Right lobe of liver (tissue), 6 donors: Measurements from ENCODE around the gene MEI1. TPM values are rescaled to one million over a fixed set of nuclear protein-coding genes. Genes with fewer than 3 reads are reported as not detected.

Experiments
- ATAC-seq, 4 donors: fragments of 200-7000 bp; cut with Tn5 transposase; one replicate each; pipeline ENCODE4 v1.9.1; 2020; ENCODE audit warnings: mild to moderate bottlenecking in 4 of 4, moderate library complexity in 4 of 4
- DNase-seq, 3 donors: peaks; one replicate each; pipeline ENCODE4 v3.0.0-alpha.2; 2020
- H3K27ac ChIP-seq, 3 donors: fragments of 200-600 bp; one replicate each; pipeline ENCODE4 v1.8.0; 2022
- H3K27me3 ChIP-seq, 2 donors: fragments of 200-600 bp; one replicate each; pipeline ENCODE4 v1.8.0; 2022
- H3K36me3 ChIP-seq, 4 donors: fragments of 200-600 bp; sonication (generic) in 1 of 4; one replicate each; pipeline versions ENCODE4 v1.5.1 to v1.8.0; 2017 to 2022; ENCODE audit warnings: control low read depth in 1 of 4
- H3K4me1 ChIP-seq, 4 donors: fragments of 200-600 bp; sonication (generic) in 1 of 4; one replicate each; pipeline versions ENCODE4 v1.5.1 to v1.8.0; 2017 to 2022; ENCODE audit warnings: control low read depth in 1 of 4
- H3K4me3 ChIP-seq, 3 donors: fragments of 200-600 bp; one replicate each; pipeline ENCODE4 v1.8.0; 2022
- H3K9me3 ChIP-seq, 4 donors: fragments of 200-600 bp; sonication (generic) in 1 of 4; one replicate each; pipeline versions ENCODE4 v1.5.1 to v1.8.0; 2017 to 2022; ENCODE audit warnings: control low read depth in 1 of 4
- POLR2A ChIP-seq: fragments of 450-650 bp; IDR thresholded peaks from one replicate; pipeline ENCODE4 v1.6.1; 2017; ENCODE audit warnings: antibody characterized with exemption, mild to moderate bottlenecking
- WGBS: methylation state at CpG from one replicate; pipeline ENCODE4 v1.1.6; 2018; ENCODE audit warnings: low coverage, low lambda C conversion rate; ENCODE audit not compliant: insufficient coverage; ENCODE audit errors: missing lambda C conversion rate; 5-methylcytosine and 5-hydroxymethylcytosine counted together
- intact Hi-C, 2 donors: fragments of 100-400 bp; cut with DNase I; formaldehyde crosslinking; loops; one replicate each; pipeline versions ENCODE4 v1.11.2 to v1.14.1; 2022
- long read RNA-seq: library from polyadenylated mRNA; unstranded; transcript quantifications from one replicate; pipeline ENCODE4 v2.0.0, GENCODE V29; 2019
- total RNA-seq, 6 experiments: library from RNA; depleted of rRNA in 2 of 6; stranded (reverse); fragments of >200 nt in 2 of 6; fragmentation: NEBNext Ultra II Directional in 3 of 6; extraction: Animal tissue kit (Norgen Biotek cat#: 25700) in 3 of 6; gene quantifications; one replicate each; pipeline versions ENCODE4 v1.1.0 to v1.2.4, GENCODE V29; 2016 to 2023
- TF ChIP-seq, protein P1 (sequence below), 4 donors: fragments of 200-600 bp in 3 of 4; fragments of 450-650 bp in 1 of 4; IDR thresholded peaks; one replicate each; pipeline versions ENCODE4 v1.5.1 to v1.8.0; 2016 to 2022; ENCODE audit warnings: antibody characterized with exemption in 4 of 4, mild to moderate bottlenecking in 2 of 4
- donor health status: DM: no; HTN: yes; CAD: no.
- donor health status: DM: no; HTN: no; CAD: no.
- donor health status: DM: no; HTN: no; CAD: no.
- donor health status: DM: no; HTN: yes; CAD: no.
- donor health status: DM: no; HTN: yes; CAD: no.

The MEI1 gene, protein sequence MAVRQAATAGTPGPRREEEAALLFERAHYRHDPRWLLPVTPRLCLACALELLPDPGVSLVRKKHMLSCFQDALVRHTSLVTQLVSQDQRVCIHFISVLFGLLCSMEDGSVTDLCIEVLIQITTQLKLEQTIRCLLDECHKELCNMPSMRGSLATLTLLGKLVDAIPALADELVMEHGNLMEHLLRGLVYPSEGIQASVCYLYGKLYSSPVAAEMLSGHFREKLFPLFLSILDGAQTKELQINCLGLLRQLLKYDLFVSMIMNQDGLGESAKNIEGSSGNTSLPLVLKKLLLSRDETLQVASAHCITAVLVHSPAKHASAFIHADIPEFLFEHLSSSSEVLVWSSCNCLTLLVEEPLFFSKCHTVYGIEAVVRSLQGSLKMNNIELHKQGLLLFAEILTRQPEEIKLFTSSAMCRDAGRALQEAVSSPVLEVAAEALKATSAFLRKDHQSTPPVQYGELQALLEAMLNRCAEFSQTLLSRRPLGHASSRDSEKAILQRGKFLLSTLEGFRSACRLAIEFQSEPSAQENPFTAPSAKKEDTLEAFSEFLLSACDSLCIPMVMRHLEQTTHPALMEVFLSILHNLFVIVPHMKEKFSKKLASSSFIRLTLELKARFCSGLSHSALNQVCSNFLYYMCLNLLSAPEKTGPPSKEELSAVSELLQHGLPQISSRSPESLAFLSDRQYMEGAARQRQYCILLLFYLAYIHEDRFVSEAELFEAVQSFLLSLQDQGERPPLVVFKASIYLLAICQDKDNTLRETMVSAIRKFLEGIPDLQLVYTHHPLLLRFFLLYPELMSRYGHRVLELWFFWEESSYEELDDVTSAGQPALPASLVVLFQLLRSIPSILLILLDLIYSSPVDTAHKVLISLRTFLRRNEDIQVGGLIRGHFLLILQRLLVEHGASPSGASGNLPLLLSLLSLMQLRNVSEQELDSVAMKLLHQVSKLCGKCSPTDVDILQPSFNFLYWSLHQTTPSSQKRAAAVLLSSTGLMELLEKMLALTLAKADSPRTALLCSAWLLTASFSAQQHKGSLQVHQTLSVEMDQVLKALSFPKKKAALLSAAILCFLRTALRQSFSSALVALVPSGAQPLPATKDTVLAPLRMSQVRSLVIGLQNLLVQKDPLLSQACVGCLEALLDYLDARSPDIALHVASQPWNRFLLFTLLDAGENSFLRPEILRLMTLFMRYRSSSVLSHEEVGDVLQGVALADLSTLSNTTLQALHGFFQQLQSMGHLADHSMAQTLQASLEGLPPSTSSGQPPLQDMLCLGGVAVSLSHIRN
- 1 to 10 TPM in 1 of 6 experiments, under 1 TPM in 5; 0.37 to 1.0 (median 0.60) TPM for total RNA-seq
- long read RNA-seq = 0 reads

DNA sequence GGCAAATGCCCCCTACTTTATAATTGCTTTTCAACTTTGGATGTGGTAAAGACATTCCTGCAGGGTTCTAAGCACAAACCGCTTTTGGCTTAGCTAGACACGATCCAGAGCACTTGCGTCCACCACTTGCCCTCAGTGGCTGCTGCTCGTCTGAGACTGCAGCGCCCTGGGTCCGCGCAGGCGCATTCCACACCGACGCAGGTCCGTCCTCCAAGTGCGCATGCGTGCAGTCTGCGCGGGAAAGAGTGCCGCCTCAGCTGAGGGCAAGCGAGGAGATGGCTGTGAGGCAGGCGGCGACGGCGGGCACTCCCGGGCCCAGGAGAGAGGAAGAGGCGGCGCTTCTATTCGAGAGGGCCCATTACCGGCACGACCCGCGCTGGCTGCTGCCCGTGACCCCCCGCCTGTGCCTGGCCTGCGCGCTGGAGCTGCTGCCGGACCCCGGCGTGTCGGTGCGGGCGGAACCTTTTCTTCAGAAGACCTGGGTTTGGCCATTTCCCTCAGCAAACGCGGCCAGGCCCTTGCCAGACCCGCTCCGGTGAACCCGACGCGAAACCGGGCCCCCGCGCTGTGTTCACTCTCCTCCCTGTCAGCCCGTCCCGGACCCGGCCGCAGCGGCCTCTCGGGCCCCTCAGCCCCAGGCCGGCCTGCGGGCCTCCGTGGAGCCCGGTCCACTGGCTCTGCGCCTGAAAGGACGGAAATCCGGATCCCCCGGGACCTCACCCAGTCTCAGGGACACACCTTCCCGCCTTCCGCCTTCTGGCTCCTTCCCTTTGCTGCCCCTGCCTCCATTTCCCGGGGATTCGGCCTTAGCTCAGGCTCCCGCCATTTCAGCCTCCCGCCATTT is at the start of gene MEI1:
MEI1 (plus strand) TSS at position 240 of the 844 bp plus-strand sequence; CDS start at position 276, 36 bp downstream.
- H3K4me3 ChIP-seq = peak within 1 kb of the TSS in 1 of 3 donors; percentile 20
- intact Hi-C loops = loop anchor here in 1 of 2 donors (5.0 kb wide), 1 partner anchor 233 kb away; no protein-coding TSS in a partner anchor

DNA sequence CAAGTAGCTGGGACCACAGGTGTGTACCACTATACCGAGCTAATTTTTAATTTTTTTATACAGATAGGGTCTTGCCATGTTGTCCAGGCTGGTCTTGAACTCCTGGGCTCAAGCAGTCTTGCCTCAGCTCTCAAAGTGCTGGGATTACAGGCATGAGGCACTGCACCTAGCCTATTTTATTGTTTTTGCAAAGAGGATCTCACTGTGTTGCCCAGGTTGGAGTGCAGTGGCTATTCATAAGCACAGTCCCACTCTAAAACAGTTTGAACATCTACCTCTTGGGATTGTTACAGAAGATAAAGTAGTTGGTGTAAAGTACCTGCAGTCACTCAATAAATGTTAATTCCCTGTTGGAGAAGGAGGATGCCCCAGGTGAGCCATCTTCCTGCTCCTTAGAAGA is 49.1 kb upstream of the MEI1 start:
- peaks cover 0 to 18% (median 3%) of the 10 kb centered on the region in 4 donors for H3K4me1 ChIP-seq
- DNase-seq (no peak), ATAC-seq (no peak)
- intact Hi-C loops = no loop called here
- TF ChIP-seq, protein P1, sequence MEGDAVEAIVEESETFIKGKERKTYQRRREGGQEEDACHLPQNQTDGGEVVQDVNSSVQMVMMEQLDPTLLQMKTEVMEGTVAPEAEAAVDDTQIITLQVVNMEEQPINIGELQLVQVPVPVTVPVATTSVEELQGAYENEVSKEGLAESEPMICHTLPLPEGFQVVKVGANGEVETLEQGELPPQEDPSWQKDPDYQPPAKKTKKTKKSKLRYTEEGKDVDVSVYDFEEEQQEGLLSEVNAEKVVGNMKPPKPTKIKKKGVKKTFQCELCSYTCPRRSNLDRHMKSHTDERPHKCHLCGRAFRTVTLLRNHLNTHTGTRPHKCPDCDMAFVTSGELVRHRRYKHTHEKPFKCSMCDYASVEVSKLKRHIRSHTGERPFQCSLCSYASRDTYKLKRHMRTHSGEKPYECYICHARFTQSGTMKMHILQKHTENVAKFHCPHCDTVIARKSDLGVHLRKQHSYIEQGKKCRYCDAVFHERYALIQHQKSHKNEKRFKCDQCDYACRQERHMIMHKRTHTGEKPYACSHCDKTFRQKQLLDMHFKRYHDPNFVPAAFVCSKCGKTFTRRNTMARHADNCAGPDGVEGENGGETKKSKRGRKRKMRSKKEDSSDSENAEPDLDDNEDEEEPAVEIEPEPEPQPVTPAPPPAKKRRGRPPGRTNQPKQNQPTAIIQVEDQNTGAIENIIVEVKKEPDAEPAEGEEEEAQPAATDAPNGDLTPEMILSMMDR (IDR thresholded peaks at IDR 0.05) = no peak
- no peak for TF ChIP-seq POLR2A
- no peak overlapping the region for H3K4me3 ChIP-seq
- peaks cover 14 to 94% (median 46%) of the 10 kb centered on the region in 4 donors for H3K36me3 ChIP-seq
- 100% methylated on average over 1 of the region's 1 CpG for WGBS
- H3K9me3 ChIP-seq = no peaks in the 10 kb centered on the region
- H3K27ac ChIP-seq = no peak overlapping the region
- H3K27me3 ChIP-seq = no peaks in the 10 kb centered on the region

More for the DNA sequence above, at the start of gene MEI1:
- Histone ChIP-seq H3K36me3 (no peaks in the 10 kb centered on the region), H3K4me1 (peaks cover 0 to 6% (median 0%) of the 10 kb centered on the region in 4 donors), H3K9me3 (no peaks in the 10 kb centered on the region), H3K27me3 (no peaks in the 10 kb centered on the region), H3K27ac (no peak within 1 kb of the TSS)
- DNase-seq (peak; percentile 87 to 89 (median 88)), ATAC-seq (peak; percentile 62 to 77 (median 72))
- WGBS = 3% methylated on average over 7 of the region's 69 CpGs
- no peak for TF ChIP-seq POLR2A
- TF ChIP-seq, protein P1 (IDR thresholded peaks at IDR 0.05) = no peak

DNA sequence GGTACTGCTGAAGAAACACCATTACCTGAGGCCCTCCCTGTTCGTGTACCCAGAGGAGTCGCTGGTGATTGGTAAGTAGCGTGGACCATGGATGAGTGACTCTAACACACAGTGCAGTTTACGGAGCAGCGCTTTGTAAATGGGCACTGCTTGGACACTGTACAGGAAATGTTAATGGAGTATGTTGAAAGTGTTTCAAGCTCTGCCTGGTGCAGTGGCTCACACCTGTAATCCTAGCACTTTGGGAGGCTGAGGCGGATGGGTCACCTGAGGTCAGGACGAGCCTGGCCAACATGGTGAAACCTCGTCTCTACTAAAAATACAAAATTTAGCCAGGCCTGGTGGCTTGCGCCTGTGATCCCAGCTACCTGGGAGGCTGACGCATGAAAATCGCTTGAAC is 48.5 kb upstream of the MEI1 start:
- Histone ChIP-seq H3K36me3 (peaks cover 14 to 96% (median 49%) of the 10 kb centered on the region in 4 donors), H3K4me1 (peaks cover 0 to 18% (median 3%) of the 10 kb centered on the region in 4 donors), H3K27me3 (no peaks in the 10 kb centered on the region), H3K9me3 (no peaks in the 10 kb centered on the region), H3K4me3 (no peak overlapping the region), H3K27ac (no peak overlapping the region)
- TF ChIP-seq, protein P1 (IDR thresholded peaks at IDR 0.05) = no peak
- no peak for TF ChIP-seq POLR2A
- no peak for ATAC-seq
- intact Hi-C loops = no loop called here
- WGBS = 88% methylated on average over 9 of the region's 11 CpGs
- peak in 1 of 3 donors; percentile 27 for DNase-seq
